HG03521 (cell line): ENCODE results near the gene HIPK4.
"Not testable (repeated sequence)": the region's sequence is repeated elsewhere in the genome, so short reads cannot be mapped to it uniquely, and the experiment has no call there.

Source experiments
- ATAC-seq: cut with Tn5 transposase; IDR thresholded peaks from one replicate; pipeline ENCODE4 v1.9.1; 2021; ENCODE audit warnings: mild to moderate bottlenecking, moderate library complexity; ENCODE audit not compliant: unreplicated experiment

HIPK4 gene

DNA sequence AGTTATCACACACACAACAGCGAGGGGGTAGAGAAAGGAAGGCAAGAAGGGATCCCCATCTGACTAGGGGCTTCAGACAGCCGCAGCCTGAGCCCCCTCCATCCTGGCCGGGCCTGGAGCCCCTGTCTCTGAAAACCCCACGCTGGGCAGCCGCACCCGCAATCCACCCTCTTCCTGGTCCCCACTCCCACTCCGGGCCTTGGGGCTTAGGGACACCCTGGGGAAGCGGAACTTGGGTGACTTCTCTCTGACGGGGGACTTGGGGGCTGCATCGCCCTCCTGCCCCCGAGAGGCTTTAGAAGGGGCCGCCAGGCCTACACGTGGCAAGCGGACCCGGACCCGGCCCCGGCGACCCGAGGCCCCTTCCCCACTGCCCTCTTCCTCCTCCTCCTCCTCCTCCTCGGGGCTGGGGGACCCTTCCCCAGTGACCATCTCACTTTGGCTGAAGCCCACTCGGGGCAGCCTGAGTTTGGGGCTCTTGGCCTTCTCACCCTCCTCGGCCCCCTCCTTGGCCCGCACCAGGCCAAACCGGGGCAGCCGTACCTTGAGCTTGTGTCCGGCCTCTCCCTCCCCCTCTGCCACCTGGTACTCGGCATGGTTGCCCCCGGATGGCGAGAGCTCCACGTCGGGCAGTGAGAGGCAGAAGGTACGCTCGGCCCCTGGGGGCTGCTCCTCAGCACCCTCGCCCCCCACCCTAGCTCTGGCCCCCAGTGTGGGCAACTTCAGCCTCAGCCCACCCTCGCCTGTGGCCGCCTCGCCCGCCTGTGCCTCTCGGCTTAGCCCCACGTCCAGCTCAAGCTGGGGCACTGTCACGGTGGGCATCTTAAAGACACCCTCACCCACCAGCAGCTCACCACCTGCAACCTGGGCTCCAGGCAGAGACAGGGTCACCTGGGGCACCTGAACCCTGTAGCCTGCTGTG, 4.2 kb upstream of the HIPK4 start:
- no peak for ATAC-seq

DNA sequence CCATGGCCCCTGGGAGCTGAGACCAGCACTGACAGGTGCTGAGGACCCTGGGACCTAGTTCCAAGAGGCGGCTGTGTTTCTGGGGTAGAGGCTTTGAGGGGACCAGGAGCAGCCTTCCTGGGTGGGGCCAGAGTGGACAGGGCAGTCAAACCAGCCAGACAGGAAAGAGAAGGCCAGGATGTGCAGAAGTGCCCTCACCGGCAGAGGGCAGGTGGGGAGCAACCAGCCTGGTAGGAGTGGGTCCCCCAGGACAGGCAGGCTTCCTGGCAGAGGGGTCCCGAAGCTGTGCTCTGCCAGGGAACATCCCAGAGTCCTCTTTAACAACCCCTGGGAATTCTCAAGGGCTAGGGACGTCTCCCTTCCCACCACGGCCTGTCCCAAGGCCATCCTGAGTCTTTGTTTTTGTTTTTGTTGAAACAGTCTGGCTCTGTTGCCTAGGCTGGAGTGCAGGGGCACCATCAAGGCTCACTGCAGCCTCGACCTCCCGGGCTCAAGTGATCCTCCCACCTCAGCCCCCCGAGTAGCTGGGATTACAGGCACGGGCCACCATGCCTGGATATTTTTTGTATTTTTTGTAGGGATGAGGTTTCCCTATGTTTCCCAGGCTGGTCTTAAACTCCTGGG, 3.0 kb upstream of the HIPK4 start:
- ATAC-seq, result no peak

DNA sequence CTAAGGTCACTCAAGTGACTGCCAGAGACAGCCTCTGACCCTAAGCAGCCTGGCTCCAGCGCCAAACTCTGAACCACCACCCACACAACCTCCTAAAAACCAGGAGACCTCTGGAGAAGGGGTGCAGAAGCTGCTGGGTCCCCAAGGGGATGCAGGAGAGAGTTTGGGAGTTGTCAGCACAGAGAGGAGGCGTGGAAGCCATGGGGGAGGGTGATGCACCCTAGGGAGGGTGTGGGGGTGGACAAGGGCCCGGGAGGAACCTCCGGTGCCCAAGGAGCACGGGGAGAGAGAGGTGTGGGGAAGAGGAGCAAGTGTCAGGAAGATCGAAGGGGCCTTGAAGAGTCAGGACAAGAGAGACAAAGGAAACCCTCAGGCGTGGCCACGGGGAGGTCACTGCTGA, 2.1 kb upstream of the HIPK4 start:
- no peak for ATAC-seq

DNA sequence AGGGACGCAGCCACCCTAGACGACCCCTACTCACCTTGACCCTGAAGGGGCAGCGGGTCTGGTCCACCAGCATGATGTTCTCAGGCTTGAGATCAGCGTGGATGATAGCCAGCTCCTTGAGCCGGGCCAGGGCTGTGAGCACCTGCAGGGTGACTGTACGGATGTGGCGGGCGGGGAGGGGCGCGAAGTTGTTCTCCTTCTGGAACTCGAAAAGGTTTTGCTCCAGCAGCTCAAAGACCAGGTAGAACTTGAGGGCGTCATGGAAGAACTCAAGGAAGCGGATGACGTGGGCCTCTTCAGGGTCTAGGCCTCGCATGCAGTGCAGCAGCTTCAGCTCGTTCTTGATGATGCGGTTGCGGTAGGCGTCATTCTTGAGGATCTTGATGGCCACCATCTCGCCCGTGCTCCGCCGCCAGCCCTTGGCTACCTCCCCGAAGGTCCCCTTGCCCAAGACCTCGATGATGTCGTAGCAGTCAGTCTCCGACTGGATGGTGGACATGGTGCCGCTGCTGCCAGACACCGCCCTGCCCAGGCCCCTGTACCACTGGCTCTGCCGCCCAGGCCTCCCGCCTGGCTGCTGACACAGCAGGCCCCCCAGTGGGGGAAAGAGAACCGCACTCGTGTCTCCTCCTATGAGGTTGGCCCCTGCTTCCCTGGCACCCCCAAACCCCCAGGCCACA, 437 bp downstream of the HIPK4 start:
- ATAC-seq, result no peak

DNA sequence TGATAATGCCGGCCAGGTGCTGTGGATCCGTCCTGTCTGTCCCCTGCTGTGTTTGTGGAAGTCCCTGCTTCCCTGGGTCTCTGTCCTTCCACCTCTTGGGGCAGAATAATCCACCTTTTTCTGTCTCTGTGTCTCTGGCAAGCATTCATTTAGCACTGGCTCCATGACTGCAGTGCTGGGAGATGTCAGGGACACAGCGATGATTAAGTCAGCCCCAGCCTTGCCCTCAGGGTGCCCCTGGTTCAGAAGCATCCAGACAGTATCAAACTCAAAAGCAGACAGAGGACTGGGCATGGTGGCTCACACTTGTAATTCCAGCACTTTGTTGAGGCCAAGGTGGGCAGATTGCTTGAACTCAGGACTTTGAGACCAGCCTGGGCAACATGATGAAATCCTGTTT, 1.5 kb downstream of the HIPK4 start:
- no peak for ATAC-seq

DNA sequence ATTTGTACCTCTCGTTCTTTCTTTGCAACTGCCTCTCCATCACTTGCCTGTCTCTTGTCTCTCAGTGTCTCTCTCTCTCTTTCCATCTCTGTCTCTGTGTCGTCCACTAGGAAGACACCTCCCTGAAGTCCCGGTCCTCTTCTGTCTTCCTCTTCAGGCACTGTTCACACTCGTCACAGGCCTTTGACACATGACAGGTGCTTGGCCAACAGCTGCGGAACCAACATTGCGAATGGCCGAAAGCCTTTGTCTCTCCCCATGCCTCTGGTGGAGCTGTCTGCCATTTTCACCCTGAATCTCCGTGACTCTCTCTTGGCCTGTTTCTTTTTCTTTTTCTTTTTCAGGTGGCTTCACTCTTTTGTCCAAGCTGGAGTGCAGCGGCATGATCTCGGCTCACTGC, 2.8 kb downstream of the HIPK4 start:
- ATAC-seq, result no peak

DNA sequence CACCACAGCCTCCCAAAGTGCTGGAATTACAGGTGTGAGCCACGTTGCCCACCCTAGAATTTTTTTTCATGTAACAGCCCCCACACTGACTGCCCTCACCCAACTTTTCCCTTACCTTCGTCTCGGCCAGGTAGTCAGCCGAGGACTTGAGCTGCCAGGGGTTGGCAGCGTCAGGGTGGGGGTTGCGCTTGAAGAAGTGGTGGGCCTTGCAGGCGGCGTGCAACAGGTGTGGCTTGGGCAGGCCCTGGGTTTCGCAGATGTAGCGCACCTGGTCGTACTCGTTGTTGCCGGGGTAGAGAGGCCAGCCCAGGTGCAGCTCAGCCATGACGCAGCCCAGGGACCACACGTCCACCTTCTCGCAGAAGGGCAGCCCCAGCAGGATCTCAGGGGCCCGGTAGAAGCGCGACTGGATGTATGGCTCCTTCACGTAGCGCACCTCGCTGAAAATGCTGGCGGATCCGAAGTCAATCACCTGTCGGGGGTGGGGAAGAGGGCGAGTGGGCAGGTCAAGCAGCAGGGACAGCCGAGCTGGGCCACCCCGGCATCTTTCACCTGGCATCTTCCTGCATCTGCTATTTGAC, 6.2 kb downstream of the HIPK4 start:
- no peak for ATAC-seq

DNA sequence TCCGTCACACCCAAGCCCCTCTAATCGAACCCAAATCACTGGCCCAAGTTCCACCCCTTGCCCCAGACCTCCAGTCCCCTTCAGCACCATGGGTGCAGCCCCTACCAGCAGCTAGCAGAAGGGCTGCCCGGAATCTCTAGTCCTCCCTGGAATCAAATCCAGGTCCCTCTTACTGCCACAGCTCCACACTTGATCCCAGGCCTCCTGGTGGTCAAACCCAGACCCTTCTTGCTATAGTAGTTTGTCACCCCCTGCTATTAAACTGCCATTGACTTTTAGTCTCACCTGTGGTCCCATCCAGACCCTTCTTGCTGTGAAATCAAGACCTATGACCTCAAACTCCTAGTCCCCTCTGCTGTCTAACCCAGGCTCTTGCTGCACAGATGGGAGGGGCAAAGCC, 8.7 kb downstream of the HIPK4 start:
- ATAC-seq, result no peak

DNA sequence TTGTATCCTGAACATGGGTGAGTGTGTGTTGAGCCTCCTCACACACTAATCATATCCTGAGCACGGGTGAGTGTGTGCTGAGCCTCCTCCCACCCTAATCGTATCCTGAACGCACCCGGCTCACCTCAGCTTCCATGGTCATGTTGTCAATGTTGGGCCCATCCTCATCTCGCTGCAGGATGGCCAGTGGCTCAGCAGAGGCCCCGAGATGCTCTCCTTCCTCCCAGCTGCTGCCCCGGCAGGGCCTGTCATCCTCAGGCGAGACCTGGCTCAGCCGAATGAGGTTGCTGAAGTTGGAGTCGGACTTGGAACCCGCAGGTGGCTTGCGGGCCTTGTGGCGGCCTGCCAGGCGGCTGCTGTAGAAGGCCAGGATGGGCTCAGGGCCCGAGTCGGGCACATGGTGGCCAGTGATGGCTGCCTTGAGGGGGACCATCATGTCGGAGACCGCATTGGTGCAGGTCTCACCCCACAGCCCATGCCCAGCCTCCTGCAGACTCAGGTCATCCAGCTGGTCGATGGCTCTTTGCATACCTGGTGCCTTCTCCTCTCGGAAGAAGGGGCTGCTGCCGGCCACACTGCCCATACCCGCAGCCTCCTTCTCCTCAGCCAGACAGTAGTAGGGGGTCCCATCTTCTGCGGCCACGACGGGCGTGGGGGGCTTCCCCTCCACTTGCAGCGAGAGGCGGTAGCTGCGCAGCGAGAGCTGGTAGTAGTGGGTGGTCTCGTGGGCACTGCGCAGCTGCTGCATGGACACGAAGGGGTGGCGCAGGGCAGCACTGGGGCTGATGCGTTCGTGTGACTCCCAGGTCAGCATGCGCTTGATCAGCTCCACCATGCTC, 9.6 kb downstream of the HIPK4 start:
- no peak for ATAC-seq

DNA sequence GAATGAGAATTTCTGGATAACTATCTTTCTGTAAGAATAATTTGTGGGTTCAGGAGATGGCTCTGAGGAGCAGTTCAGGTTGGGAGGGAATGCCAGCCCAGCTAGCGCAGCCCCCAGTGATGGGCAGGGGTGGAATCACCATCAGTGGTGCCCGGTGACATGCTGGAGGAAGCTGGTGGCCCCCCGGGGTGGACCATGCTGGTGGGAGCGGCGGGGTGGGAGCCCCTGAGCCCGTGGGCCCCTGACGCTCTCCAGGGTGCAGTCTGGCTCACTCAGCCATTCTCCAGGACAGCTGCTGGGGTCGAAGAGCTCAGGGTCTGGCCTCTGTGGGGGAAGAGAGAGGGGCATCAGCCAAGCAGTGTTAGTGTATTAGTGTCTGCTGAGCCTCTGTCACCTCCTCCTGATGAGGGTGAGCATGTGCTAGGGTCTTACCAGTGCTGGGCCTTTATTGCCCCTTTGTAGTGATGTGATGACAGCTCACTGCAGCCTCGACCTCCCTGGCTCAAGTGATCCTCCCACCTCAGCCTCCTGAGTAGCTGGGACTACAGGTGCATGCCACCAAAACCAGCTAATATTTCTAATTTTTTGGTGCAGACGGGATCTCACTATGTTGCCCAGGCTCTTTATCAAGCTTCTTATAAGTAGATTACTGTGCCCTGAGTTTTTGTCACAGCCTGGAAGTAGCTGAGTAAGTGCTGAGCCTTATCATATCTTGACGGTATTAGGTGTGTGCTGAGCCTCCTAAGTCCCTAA, 10.4 kb downstream of the HIPK4 start:
- no peak for ATAC-seq

DNA sequence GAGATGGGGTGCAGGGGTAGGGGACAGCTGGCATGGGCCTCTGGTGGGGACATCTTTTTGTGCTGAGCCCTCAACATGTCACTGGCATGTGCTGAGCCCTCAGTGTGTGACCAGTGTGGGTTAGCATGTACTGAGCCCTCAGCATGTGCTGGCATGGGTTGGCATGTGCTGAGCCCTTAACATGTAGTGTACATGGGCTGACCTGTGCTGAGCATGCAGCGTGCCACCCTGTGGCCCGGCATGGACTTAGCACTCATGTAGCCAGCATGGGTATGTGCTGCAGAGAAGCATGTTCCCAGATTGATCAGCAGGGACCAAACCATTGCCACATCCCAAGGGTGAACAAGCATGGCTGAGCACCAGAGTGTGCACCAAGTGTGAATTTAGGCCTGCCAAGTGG, 11.5 kb downstream of the HIPK4 start:
- no peak for ATAC-seq

DNA sequence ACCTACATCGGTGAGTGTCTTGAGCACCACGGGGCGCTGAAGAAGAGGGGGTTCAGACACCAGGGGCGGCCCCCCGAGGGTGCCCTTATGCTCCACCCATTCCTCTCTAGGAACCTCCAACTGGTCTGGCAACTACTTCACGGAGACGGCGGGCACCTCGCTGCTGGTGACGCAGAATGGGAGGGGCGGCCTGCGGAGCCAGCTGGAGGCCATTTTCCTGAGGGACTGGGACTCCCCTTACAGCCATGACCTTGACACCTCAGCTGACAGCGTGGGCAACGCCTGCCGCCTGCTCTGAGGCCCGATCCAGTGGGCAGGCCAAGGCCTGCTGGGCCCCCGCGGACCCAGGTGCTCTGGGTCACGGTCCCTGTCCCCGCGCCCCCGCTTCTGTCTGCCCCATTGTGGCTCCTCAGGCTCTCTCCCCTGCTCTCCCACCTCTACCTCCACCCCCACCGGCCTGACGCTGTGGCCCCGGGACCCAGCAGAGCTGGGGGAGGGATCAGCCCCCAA, 12.1 kb downstream of the HIPK4 start:
- no peak for ATAC-seq

DNA sequence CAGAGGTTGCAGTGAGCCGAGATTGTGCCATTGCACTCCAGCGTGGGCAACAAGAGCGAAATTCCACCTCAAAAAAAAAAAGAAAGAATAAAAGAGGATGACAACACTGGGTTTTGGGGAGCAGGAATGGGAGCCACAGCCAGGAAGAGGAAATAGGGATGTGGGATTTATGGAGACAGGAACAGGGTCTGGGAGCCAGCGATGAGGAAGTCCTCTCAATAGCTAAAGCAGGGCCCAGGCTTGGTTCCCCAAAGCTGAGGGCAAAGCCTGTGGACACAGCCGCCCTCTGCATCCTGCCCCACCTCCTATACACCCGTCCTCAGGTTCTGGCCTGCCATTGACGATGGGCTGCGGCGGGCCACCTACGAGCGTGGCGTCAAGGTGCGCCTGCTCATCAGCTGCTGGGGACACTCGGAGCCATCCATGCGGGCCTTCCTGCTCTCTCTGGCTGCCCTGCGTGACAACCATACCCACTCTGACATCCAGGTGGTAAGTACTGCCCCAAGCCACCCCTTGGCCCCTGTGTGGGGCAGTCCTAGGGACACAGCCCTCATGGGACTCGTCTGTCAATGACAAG, 13.6 kb downstream of the HIPK4 start:
- ATAC-seq, result no peak

DNA sequence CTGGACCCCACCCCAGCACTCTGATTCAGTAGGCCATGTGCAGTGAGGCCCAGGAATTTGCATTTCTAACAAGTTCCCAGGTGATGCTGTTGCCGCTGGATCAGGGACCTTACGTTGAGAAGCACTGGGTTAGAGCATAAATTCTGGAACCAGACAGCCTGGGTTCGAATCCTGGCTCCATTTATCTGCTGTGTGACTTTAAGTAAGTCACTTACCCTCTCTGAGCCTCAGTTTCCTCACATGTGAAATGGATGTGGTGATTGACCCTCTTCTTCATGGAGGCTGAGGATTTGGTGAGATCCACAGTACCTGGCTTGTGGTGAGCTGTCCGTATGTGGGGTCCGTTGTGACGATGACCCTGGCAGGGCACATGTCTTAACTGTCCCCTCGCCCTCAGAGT, 15.9 kb downstream of the HIPK4 start:
- no peak for ATAC-seq

DNA sequence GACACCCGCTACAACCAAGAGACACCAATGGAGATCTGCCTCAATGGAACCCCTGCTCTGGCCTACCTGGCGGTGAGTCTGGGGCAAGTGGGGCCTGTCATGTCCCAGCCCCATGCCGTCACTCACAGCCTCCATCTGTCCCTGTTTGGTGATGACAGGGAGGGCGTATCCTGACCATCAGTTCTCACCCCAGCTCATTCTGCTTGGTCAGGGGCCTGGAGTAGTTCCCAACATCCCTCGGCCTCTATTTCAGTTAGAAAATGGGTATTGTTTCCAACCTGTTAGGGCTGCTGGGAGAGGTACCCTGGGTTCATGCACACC, 18.2 kb downstream of the HIPK4 start:
- no peak for ATAC-seq

DNA sequence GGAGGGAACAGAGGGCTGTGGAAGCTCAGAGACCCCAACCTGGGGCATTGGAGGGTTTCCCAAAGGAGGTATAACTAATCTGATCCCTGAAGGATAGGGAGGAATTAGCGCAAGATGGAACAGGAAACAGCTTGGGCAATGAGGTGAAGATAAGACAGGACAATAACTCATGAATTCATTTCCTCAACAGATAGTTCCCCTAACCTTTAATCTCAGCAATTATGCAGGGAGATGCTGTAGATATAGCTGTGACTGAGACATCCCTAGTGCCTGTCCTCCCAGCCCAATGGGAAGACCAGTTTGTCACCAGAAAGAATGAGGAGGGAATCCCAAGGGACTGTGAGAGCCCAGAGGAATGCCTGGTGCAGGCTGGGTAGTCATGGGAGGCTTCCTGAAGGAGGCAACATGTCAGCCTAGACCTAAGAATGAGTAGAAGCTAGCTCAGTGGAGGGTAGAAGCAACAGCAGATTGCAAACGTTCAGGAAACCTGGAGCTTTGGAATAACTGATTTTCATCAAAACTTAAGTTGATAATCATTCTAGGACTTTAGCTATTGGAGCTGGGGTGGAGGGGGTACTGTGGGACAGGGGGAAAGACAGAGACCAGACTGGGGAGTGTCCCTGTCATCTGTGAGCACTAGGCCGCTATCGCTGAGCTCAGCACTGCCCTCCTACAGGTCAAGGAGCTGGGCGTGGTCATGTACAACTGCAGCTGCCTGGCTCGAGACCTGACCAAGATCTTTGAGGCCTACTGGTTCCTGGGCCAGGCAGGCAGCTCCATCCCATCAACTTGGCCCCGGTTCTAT, 18.8 kb downstream of the HIPK4 start:
- ATAC-seq, result no peak

DNA sequence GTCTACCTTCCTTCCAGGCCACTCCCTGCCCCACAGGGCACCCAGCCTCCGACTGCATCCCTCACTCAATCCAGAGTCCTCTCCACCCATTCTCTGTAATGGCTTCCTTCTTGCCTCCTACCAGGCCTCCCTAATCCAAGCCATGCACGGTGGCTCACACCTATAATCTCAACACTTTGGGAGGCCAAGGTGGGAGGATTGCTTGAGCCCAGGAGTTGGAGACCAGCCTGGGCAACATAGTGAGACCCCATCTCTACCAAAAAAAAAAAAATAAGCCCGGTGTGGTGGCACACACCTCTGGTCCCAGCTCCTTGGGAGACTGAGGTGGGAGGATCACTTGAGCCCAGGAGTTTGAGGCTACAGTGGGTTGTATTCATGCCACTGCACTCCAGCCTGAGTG, 19.7 kb downstream of the HIPK4 start:
- ATAC-seq, result not testable (repeated sequence)

DNA sequence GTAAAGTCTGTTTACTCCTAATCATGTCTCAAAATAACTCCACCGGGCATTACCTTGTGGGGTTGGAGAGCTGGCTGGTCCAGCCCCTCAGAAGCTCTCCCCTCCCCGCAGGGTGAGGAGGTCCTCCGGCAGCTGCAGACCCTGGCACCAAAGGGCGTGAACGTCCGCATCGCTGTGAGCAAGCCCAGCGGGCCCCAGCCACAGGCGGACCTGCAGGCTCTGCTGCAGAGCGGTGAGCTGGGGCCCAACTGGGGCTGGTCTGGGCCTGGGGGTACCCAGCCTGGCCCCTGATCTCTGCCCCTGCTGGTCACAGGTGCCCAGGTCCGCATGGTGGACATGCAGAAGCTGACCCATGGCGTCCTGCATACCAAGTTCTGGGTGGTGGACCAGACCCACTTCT, 20.2 kb downstream of the HIPK4 start:
- ATAC-seq, result no peak
